CD4-positive, alpha-beta T cell treated with Interleukin-6 at 100 ng/mL for 8 hours (primary cell): Measurements from ENCODE around the gene RBPJL.
"Not testable (repeated sequence)": the region's sequence is repeated elsewhere in the genome, so short reads cannot be mapped to it uniquely, and the experiment has no call there.

ENCODE experiments used
- DNase-seq: peaks from one replicate; pipeline ENCODE4 v3.0.0-alpha.2; 2020; ENCODE audit warnings: mixed read lengths, low spot score

RBPJL gene

DNA sequence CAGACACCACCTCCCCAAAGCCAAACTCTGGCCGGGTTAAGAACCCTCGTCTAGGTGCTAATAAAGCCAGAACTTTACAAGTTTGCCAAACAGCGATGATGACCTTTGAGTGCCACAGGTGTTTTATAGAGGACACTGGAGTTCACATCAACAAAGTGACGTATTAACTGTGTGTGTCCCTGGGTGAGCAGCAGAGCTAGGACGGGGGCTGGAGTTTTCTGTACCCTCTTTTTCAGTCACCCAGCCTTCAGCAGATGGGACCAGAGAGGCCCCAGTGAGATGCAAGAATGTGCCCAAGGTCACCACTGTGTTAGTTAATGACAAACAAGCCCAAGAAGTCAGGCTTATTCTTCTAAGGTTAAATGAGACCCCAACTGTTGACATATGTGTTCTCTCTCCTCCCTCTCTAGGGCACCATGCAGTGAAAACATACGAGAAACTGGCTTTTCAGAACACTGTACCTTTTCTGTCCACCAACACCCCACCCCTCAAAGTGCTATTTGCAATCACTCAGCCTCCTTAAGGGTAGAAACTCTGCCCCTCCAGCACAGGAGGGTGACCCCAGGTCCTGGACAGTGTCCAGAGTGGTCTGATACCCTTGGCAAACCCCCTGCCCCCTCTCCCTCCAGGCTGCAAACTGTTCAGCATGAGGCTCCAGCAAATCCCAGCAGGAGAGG is 36.4 kb downstream of the RBPJL start:
- no peak for DNase-seq

DNA sequence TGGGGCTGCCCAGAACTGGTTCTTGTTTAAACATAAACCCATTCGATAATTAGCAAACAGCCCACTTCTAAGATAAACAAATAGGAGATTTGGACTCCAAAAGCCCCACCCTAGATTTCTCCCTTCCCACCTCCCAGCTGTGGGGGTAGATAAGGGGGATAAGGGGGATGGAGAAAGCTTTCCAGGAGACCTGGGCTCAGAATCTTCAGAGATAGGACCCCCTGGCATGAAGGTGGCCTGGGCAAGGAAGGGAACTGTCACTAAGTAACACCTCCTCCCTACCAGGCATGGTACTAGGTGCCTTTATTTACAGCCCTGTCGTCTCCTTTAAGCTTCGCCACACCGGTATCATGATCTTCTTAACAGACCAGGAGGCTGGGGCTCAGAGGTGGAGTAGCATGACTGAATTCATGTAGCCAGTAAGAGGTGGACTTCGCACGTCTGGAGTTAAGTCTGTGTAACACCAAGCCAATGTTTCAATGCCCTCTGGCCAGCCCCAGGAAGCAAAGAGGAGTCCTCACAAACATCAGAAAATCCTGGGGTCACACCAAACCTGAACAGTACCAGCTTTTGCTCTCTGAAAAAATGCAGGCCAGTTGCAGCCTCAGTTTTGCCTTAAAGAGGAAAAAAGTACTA is 37.0 kb downstream of the RBPJL start:
- no peak for DNase-seq

DNA sequence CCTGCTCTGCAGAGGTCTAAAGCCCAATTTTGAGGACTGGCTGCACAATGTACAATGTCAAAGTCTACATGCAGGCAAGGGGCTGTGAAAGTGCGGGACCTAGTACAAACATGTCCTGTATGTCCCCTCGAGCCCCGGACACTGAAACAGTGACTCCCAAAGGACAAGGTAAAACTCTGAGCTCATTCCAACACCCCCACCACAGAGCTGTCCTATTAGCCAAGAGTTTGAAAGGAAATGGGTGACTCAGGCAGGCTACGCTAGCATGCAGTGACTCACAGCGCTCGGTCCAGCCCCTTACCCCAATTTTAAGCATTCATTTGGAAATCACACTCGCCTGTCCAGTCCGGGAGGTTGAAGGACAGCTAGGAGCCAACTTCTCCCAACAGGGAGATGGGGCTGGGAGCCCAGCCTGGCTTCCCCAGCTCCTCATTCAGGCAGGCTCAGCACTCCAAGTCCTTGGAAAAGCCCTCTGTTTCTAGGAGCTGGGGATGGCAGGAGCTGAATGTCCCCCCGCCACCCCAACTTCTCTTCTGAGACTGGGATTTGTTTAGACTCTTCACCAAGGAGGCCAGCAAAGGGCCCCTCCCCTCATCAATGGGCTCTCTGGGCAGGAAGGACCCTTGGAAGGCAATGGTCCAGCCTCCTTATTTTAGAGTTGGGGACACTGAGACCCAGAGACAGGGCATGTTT is 37.7 kb downstream of the RBPJL start:
- DNase-seq = no peak

DNA sequence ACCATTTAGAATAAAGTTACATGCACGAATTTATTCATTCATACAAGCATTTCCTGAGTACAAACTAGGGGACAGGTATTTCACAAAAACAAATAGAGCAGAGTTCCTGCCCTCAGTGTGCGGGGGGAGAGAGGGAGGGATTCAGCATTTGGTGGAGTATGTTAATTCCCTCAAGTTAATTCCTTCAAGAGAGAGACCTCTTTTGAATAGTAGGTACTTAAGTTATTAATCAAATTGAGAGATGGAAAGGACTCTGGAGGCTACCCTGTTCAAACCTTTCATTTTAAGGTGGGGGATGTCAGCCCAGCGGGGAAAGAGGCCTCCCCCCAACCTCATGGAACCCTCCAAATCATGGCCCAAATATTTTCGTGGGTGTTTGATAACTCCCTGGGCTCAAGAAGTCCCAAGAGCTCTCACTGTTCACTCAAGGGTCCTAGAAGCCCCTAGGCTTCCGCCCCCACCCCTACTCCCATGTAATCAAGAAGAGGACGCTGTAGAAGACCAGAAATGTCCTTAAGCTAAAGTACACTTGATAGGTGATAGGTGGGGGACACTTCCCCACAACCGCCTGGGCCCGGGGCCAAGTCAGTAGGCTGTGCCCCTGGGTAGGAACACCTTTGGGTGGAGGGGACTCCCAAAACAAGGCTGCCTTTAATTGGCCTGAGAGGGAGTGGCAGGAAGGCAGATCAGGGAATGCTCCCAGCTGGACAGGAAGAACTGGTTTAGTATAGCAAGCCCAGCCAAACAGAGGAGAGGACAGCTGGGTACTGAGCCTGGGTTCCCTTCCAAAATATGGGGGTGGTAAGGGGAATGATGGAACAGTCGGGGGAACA is 38.7 kb downstream of the RBPJL start:
- DNase-seq = no peak

DNA sequence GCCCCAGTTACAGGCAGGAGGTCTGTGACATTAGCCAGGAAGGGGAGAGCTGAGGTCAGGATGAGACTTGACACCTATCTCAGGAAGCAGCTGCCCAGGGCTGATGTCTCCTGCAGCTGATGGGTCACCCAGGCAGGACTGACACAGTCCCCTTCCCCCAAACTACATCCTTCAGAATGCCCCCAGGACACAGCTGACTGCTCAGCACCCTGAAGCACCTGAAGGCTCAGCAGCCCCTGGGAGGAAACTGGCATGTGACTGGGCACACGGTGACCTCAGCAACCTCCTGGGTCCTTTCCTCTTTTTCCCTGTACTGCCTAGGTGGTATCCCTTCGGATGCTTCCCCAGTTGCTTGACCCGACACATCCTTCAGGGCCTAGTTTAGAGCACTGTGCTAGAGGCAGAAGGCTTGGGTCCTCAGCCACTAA is 39.7 kb downstream of the RBPJL start:
- DNase-seq = no peak

DNA sequence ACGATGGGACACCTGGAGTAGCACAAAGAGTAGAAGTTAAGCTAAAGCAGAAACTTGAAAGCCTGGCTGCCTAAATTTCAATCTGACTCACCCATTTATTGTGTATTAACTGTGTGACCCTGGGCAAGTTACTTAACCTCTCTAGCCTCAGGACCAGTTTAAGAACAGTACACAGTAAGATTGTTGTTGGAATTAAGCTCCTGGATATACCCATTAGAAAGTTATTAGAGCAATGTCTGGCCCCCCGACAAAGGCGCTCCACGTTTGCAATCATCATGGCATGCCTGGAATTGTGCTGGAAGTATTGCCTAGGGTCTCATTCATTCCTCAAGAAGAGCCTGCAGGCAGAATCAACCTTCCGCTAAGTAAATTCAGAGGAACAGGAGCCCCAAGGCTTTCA is 40.2 kb downstream of the RBPJL start:
- no peak for DNase-seq

DNA sequence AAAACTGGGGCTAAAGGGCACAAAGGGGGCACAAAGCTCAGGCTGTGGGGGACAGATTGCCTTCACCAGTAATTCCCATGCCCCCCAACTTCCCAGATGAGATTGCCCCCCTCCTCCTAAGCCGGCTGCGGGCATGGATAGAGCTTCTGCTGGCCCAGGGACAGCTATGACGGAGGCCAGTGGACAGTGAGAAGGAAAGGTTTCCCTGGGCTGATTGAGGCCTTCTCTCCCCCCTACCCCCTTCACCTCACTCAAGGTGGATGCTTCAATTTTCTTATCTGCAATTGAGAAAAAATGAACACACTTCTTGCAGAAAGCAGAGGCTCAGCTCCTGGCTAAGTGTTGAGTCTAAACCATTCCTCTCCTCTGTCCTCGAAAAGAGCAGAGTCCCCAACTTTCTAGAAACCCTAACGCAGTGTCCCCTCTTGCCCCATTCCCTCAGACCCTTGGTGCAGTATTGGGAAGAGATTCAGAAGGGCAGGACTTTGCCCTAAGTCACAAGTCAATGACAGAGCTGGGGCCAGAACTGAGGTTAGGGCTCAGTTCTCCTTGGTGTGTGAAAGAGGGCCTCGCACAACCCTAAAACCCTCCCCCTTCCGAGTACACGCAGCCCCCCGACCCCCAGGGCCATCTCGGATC is 40.8 kb downstream of the RBPJL start:
- DNase-seq = no peak

DNA sequence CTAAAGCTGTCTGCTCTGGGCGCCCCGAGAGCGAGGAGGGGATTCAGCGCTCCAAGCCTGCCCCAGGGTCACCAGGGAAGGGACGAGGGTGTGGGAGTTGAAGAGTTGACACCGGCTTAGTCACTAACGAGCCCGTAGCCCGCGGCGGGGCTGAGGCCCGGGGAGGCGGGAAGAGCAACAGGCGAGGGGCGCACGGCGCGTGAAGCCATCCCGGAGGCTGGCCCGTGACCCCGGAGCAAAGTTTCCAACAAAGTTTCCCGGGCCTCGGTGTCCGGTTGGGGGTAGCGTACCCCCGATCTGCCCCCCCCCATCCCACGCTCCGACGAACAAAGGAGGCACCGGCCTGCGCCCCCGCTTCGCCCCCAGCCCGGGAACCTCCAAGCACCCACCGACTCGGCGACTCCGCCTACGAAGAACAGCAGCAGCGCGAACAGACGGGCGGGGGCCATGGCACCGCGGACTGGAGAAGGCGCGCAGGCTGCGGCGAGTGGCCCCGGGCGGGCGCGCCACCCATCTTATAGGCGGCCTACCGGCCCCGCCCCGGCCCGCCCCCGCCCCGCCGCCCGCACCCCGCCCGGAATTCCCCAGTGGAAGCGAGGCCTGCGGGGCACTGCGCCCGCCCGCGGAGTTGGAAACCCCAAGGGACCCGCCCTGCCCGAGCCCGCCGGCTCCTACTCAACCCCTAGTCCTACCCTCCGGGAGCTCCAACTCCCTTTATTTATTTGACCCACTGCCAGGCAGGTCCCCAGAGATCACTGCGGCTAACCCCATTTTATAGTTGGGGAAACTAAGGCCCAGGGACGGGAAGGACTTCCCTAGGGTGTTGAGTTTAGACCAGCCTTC is 41.5 kb downstream of the RBPJL start, which contains the start of gene SDC4:
Gene SDC4, minus strand, starts transcription at position 489 of the 843 bp plus-strand sequence. Its CDS starts 40 bp downstream, at position 449.
- DNase-seq = peak; percentile 59

DNA sequence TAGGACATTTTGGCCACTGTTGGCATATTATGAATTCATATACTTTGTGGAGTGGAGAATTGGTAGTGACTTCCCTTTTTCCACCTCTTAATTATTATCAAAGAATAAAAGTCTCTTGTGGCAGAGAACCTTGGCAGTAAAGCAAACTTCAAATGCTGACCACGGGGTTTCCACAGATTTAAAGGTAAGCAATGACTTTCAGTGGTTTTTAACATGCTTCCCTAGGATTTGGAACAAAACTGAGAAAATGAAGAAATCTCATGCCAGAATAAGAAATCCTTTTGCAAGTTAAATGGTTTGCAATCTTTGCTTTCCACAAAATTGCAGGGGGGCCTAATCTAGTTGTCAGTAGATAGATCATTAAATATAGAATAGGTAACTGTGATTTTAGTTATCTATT is 43.6 kb downstream of the RBPJL start:
- no peak for DNase-seq

DNA sequence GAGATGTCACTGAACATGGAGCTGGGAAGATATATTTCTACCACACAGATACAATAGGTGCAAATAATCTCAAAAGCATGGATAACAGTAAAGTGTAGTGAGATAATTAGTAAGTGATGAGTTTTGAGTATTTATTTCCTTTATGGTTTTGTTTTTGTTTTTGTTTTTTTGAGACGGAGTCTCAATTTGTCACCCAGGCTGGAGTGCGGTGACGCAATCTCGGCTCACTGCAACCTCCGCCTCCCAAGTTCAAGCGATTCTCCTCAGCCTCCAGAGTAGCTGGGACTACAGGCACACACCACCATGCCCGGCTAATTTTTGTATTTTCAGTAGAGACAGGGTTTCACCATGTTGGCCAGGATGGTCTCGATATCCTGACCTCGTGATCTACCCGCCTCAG is 44.2 kb downstream of the RBPJL start:
- DNase-seq = not testable (repeated sequence)

DNA sequence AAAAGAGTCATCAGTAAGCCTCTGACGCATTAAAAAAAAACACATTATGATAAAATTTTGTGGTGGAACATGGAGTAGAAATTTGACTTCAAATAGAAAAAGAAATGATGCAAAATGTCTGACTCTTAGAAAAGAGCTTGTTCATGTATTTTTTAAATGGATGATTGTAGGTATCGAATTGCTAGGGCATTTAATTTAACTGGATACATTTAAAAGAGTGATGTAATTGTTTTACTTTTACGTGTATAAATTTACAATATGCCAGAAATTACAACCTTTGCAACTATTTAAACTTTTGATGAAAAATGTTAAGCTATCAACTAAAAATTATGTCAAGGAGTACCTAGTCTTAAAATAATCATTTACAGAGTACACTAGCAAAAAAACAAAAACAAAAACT is 46.1 kb downstream of the RBPJL start:
- DNase-seq = no peak

DNA sequence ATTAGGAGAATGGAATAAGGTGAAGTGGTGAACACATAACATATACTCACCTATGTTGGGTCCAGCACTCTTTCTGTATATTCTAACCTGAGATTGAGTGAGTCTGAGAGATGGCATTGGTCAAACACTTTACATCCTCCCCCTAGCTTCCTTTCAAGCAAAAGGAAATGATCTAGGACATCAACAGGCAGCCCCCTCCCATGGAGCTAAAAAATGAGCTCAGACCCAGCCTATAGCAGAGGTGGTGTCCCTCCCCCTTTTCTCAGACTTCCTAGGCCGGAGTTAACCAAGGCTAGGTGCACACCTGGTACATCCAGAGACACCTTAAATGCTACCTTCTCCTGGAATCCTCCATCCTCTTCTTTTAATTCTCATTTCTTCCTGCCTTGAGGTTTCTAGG is 47.1 kb downstream of the RBPJL start:
- no peak for DNase-seq

DNA sequence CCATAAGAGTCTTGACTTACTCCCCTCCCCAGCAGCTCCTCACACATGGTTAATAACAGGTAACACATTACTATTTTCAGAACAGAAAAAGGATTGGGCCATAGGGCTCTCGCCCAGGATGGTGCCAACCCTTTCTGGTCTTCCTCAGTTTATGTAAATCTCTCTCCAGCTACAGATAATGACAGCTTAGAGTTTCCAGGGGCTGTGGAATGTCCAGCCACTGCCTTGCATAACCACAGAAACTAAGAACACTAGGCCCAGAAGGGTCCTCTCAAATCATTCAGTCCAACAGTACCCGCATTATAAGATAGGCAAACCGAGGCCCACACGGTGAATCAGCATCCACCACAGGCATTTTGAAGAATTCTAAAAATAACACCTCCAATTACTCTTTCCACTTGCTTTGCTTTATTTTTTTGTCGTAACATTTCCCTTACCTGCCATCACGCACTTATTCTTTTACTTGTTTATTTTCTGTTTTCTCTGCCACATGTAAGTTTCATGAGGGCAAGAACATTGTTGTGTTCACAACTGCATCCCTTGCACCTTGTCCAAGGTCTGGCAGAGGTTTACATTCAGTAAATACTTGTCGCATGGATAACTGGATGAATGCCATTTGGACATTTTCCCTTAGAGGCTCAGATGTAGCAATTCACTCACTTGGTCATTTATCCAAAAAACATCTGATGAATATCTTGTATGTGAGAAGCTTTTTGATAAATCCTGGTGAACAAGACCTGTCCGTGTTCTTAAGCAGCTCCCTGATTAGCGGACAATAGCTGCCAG is 48.0 kb downstream of the RBPJL start:
- DNase-seq = no peak

DNA sequence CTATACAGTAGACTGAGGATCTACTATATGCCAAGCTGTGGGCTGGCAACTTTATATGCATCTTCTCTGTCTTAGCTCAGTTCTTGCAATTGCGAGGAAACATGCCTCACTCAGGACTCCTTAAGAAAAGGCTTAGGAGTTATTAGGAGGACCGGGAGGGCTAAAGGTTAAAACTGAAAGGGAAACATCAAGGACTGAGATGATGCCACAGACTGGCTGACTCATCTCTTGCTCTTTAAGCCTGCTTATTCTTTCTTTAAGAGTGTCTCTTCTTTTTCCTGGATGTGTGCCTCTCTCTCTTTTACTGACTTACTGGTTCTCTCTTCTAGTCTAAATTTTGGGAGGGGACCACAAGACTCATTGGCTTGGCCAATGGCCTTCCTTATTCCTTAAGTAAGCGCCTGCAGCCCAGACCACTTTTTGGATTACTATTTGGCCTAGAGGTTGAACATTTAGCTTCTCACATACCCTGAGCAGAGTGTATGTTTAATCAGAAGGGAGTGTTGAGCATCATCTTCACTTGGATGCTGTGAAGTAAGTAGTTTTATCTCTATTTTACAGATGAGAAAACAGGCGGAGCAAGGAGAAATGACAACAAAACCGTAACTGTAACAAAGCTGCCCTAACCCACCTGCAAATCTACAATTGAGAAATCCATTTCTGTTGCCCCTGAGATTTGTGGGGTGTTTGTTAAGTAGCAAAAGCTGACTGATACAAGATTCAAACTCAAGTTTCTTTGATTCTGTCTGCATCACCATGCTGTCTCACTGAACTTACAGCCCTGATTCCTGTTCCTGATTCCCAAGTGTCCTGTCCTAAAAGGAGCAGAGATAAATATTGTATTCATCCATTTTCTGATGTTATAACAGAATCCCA is 48.8 kb downstream of the RBPJL start:
- no peak for DNase-seq

DNA sequence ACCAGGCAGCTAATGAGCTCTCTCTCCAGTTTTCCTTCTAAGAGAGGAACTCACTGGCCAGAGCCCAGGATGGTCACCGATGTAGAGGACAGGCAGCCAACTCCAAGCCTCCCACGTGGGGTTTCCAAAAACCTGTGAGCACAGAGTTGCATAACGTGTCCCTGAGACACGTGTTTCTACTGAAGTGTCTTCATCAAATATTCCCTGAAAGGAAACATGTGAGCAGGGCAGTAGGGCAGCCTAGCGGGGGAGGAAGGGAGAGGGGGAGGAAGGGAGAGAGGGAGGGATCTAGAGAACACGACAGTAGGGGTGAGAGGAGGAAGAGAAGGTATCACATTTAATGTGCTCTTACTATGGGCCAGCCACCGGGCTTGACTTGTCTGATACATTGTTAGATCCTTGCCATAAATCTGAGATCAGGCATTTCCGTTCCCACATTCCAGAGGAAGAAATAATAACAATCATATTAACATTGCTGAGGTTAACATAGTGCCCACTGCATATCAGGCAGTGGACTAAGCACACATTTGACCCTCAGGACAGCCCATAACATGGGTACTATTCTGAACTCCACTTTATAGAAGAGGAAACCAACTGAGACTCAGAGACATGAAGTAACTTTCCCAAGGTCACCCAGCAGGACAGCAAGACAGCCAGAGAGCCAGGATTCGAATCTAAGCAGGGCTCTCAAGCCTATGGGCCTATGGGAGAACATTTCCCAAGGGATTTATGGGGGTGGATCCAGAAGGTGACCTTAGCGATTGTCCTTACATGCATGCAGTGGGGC is 51.8 kb downstream of the RBPJL start:
- DNase-seq = no peak

DNA sequence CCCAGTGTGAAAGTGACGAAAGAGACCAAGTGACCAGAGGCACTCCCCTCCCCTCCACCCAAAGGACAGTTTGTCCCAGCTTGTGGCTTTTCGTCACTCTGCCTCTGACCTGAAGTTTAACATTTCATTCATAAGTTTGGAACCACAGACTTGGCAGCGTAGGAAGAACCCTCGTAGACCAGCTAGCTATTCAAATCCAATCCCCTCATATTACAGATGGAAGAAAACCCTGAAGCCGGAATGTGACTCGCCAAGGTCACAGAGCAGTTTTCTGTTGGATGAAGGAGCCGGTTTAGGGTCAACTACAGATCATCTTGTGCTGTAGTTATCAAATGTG is 52.4 kb downstream of the RBPJL start:
- DNase-seq = no peak

DNA sequence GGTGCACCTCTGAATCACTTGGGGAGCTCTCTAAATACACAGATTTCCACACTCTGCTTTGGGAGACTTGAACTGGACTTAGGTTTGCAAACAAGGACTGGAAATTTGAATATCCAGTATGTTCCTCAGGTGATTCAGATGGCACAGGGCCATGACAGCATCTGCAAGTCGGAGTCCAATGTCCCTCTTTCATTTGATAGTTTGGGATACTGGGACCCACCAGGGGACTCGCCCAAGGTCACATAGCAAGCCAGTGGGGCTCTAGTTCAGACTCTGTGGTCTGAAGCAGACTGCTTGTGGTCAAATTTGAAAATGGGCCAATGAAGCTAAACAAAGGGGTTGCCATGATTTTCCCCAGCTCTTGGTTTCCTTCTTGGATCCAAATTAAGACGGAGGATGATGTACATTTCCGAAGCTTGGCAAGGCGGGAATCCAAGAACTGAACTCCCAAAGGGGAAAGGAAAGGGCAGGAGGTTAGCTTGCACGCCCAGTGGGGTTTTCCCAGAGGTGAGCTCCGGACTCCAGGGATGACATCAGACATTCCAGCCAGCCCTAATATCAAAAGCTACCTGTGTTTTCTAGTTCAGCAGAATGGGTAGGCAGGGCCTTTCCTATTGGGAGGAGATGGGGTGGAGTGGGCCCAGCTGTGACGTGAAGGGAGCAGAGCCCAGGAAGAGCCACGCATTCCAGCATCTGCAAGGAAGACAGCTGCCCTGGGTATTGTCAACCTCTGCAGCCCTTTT is 52.9 kb downstream of the RBPJL start:
- DNase-seq = no peak

DNA sequence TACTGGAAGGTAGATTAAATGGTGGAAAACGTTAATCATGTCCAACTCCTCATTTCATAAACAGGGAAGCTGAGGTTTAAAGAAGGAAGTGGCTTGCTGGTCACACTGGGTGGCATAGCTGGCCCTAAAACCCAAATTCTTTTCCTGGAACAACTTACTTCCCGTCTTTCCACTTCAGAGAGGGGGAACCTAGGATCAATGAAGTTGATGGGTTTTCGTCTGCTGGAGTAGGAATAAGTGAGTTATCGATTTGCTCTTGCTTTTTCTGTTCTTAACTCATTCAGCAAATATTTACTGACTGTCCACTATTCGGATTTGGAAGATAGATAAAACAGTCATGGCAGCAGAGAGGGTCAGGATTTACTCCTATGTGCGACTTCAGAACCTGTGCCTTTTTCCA is 55.2 kb downstream of the RBPJL start:
- DNase-seq = no peak
